Germinal center (tissue), 1 donor: ENCODE data around the gene SURF2.
"Not testable (repeated sequence)": the region's sequence is repeated elsewhere in the genome, so short reads cannot be mapped to it uniquely, and the experiment has no call there.

Experiments
- DNase-seq: peaks from one replicate; pipeline ENCODE4 v3.0.0; 2012; ENCODE audit warnings: mixed read lengths, low spot score

Gene SURF2

DNA sequence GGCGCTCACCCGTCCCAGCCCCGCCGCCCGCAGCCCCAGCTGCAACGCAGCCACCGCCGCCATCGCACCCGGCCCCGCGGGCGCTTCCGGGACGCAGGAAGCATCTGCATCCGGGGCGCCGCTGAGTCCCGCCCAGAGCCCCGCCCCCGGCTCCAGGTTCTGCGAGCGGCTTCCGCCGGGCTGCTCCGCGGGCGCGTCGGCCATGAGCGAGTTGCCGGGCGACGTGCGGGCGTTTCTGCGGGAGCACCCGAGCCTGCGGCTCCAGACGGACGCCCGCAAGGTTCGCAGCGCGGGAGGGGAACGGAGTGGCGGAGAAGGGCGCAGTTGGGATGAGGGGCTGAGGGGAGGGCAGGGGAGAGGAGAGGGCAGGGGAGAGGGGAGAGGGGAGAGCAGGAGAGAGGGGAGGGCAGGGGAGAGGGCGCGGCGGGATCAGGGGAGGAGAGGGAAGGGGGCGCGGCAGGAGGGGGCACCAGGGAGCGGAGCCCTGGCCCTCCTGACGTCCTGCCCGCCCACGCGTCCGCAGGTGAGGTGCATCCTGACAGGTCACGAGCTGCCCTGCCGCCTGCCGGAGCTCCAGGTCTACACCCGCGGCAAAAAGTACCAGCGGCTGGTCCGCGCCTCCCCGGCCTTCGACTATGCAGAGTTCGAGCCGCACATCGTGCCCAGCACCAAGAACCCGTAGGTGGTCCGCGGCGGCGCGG lies at the start of gene SURF2, which contains the start of gene SURF1:
Gene SURF2, plus strand, starts transcription at position 160 of the 701 bp plus-strand sequence. Its CDS starts 43 bp downstream, at position 203.
Gene SURF1, minus strand, starts transcription at position 97 of the 701 bp plus-strand sequence. Its CDS starts 34 bp downstream, at position 63.
- peak; percentile 90 for DNase-seq

DNA sequence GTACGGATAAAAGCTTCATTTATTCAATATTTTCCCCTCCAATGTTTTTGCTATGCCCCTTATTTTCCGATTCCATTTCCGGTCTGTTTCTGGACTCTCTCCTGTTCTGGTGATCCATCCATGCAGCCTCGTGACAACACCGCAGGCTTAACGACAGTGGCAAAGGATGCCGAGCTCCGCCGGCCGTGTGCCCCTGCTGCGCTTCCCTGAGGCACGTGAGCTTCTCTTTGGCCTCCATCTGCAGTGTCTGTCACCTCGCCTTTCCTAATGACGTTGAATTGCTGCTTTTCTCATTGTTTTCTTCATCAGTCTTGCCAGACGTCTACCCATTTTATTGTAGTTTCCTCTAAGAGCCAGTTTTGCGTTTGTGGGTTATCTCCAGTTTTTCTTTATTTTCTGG lies 49.0 kb upstream of the SURF2 start:
- DNase-seq = no peak

DNA sequence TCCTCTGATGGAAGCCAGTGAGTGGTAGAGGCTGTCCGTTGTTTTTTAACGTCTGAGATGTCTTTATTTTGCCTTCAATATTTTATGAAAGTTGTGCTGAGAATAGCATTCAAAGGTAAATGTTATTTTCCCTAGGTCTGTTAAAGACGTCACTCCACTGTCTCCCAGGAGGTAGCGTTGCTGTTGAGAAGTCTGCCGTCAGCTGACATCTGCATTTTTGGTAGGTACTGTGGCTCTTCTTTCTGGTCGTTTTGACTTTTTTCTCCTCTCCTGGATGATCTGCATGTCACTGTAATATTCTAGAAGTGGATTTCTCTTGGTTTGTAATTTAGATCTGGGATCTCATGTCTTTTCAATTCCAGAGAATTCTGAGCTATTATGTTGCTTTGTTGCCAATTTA lies 46.7 kb upstream of the SURF2 start:
- DNase-seq = no peak

GRCh38 chr9:133315997-133316396 lies 40.4 kb upstream of the SURF2 start:
- DNase-seq = no peak

- DNase-seq = not testable (repeated sequence)
Observed at GRCh38 chr9:133317551-133317950, 38.8 kb upstream of the SURF2 start.

- no peak for DNase-seq
Observed at GRCh38 chr9:133320421-133320881, 35.9 kb upstream of the SURF2 start.

DNA sequence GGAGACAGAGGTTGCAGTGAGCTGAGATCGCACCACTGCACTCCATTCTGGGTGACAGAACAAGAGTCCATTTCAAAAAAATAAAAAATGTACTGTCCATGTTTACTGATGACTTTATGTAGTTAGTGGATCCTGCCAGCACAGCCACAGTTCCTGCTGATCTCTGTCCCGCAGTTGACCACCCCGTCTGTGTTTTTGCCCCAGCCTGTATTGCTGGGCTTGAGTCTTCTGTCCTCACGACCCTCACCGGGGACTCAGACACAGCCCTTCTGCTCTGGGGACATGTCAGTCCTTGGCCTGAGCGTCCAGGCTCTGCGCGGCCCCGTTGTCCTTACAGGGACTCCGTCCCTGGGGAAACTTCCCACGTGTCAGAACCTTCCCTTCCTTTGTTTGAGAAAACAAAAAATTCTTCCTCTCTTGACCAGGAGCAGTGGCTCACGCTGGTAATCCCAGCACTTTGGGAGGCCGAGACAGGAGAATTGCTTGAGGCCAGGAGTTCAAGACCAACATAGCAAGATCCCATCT lies 34.9 kb upstream of the SURF2 start:
- DNase-seq = no peak

- DNase-seq = no peak
Observed at GRCh38 chr9:133322701-133323100, 33.6 kb upstream of the SURF2 start.

GRCh38 chr9:133323211-133323610 lies 33.1 kb upstream of the SURF2 start:
- no peak for DNase-seq

- DNase-seq = no peak
Observed at GRCh38 chr9:133323991-133324703, 32.2 kb upstream of the SURF2 start.

DNA sequence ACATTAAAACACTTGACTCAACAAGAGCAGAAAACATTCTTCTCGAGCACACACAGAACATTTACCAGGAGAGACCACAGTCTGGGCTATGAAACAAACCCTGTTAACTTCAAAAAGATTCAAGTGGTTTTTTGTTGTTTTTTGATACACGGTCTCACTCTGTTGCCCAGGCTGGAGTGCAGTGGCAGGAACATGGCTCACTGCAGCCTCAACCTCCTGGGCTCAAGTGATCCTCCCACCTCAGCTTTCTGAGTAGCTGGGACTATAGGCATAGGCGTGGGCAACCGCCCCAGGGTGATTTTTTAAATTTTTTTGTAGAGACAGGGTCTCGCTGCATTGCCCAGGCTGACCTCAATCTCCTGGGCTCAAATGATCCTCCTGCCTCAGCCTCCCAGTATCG lies 29.3 kb upstream of the SURF2 start:
- DNase-seq = not testable (repeated sequence)

GRCh38 chr9:133327834-133328484 lies 28.4 kb upstream of the SURF2 start:
- DNase-seq = no peak

- DNase-seq = not testable (repeated sequence)
Observed at GRCh38 chr9:133329306-133330156, 26.8 kb upstream of the SURF2 start.

- no peak for DNase-seq
Observed at GRCh38 chr9:133331221-133331620, 25.1 kb upstream of the SURF2 start.

- no peak for DNase-seq
Observed at GRCh38 chr9:133331641-133332380, 24.5 kb upstream of the SURF2 start.

- no peak for DNase-seq
Observed at GRCh38 chr9:133332381-133332730, 24.0 kb upstream of the SURF2 start.

- DNase-seq = no peak
Observed at GRCh38 chr9:133333011-133333410, 23.3 kb upstream of the SURF2 start.

DNA sequence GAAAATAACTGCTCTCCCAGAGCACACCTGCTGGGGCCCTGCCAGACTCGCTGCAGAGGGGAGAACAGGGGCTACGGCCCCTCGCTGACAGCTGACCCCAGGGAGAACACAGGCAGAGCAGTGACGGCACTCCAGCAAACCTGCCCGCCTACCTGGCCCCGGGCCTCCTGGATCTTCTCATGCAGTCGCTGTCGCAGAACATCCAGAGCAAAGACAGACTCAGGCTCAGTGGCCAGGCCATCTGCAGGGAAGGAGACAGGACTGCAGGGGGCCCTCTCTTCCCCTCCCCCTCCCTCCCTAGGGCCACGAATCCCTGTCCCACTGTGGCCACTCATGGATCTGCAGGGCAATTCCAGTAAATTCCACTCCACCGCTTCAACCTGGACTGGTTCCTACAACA lies 22.8 kb upstream of the SURF2 start:
- no peak for DNase-seq

- DNase-seq = no peak
Observed at GRCh38 chr9:133334161-133334560, 22.2 kb upstream of the SURF2 start.

DNA sequence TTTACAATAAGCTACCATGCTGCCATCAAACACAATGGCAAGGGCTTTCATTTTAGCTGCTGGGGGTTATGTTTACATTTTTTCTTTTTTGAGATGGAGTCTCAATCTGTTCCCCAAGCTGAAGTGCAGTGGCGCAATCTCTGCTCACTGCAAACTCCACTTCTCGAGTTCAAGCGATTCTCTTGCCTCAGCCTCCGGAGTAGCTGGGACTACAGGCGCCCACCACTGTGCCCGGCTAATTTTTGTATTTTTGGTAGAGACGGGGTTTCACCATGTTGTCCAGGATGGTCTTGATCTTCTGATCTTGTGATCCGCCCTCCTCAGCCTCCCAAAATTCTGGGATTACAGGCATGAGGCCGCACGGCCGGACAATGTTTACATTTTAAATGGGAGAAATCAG lies 21.5 kb upstream of the SURF2 start:
- DNase-seq = not testable (repeated sequence)
